Muscle layer of duodenum (tissue), 2 donors: ENCODE measurements around the gene ZNF462.

Source experiments
- H3K27ac ChIP-seq: one replicate; pipeline ENCODE4 v1.7.0; 2013; ENCODE audit warnings: mild to moderate bottlenecking, low read length
- H3K27me3 ChIP-seq: one replicate; pipeline ENCODE4 v1.7.0; 2013; ENCODE audit warnings: low read depth, mild to moderate bottlenecking, control low read depth, low read length
- H3K36me3 ChIP-seq, 2 donors: one replicate each; pipeline ENCODE4 v1.7.0; 2013; ENCODE audit warnings: low read length in 2 of 2, control low read depth in 1 of 2, mild to moderate bottlenecking in 1 of 2; ENCODE audit not compliant: insufficient read depth in 2 of 2, control insufficient read depth in 1 of 2
- H3K4me1 ChIP-seq, 2 donors: one replicate each; pipeline ENCODE4 v1.7.0; 2013; ENCODE audit warnings: low read length in 2 of 2, mild to moderate bottlenecking in 2 of 2, control low read depth in 1 of 2, moderate library complexity in 1 of 2; ENCODE audit not compliant: insufficient read depth in 2 of 2, control insufficient read depth in 1 of 2
- H3K4me3 ChIP-seq, 2 donors: one replicate each; pipeline ENCODE4 v1.7.0; 2013; ENCODE audit warnings: low read length in 2 of 2, low read depth in 1 of 2, mild to moderate bottlenecking in 1 of 2
- H3K9me3 ChIP-seq, 2 donors: one replicate each; pipeline ENCODE4 v1.7.0; 2013; ENCODE audit warnings: low read length in 2 of 2, control low read depth in 1 of 2, mild to moderate bottlenecking in 1 of 2; ENCODE audit not compliant: control insufficient read depth in 1 of 2
- donor health status: healthy.

ZNF462 gene

GRCh38 chr9:107024193-107024592, 161.2 kb downstream of the ZNF462 start:
- Histone ChIP-seq H3K4me3 (no peak overlapping the region), H3K4me1 (peaks cover 0 to 13% of the 10 kb centered on the region in 2 donors), H3K9me3 (no peaks in the 10 kb centered on the region), H3K27me3 (no peaks in the 10 kb centered on the region), H3K36me3 (no peaks in the 10 kb centered on the region), H3K27ac (no peak overlapping the region)

- Histone ChIP-seq H3K27me3 (no peaks in the 10 kb centered on the region), H3K36me3 (no peaks in the 10 kb centered on the region)
Observed at GRCh38 chr9:107025260-107026035, 162.5 kb downstream of the ZNF462 start.

GRCh38 chr9:107029146-107029545, 166.2 kb downstream of the ZNF462 start:
- Histone ChIP-seq H3K36me3 (no peaks in the 10 kb centered on the region), H3K9me3 (no peaks in the 10 kb centered on the region), H3K4me1 (no peaks in the 10 kb centered on the region), H3K27ac (no peak overlapping the region), H3K4me3 (no peak overlapping the region), H3K27me3 (no peaks in the 10 kb centered on the region)

More at GRCh38 chr9:107025260-107026035, 162.5 kb downstream of the ZNF462 start:
- no peak overlapping the region for H3K4me3 ChIP-seq
- H3K4me1 ChIP-seq: peaks cover 0 to 5% of the 10 kb centered on the region in 2 donors
- no peaks in the 10 kb centered on the region for H3K9me3 ChIP-seq
- H3K27ac ChIP-seq: no peak overlapping the region

GRCh38 chr9:107033966-107034365, 171.0 kb downstream of the ZNF462 start:
- Histone ChIP-seq H3K4me3 (no peak overlapping the region), H3K27ac (no peak overlapping the region), H3K4me1 (no peaks in the 10 kb centered on the region), H3K9me3 (no peaks in the 10 kb centered on the region), H3K27me3 (no peaks in the 10 kb centered on the region), H3K36me3 (no peaks in the 10 kb centered on the region)

- H3K4me1 ChIP-seq: no peaks in the 10 kb centered on the region
- H3K9me3 ChIP-seq: no peaks in the 10 kb centered on the region
- H3K27me3 ChIP-seq: no peaks in the 10 kb centered on the region
- no peak overlapping the region for H3K4me3 ChIP-seq
- H3K27ac ChIP-seq: no peak overlapping the region
- H3K36me3 ChIP-seq: no peaks in the 10 kb centered on the region
Observed at GRCh38 chr9:107034831-107035230, 171.9 kb downstream of the ZNF462 start.

- no peaks in the 10 kb centered on the region for H3K9me3 ChIP-seq
- H3K36me3 ChIP-seq: no peaks in the 10 kb centered on the region
- no peak overlapping the region for H3K4me3 ChIP-seq
- no peaks in the 10 kb centered on the region for H3K4me1 ChIP-seq
- H3K27ac ChIP-seq: no peak overlapping the region
- no peaks in the 10 kb centered on the region for H3K27me3 ChIP-seq
Observed at GRCh38 chr9:107036367-107036766, 173.4 kb downstream of the ZNF462 start.

GRCh38 chr9:107039542-107039941, 176.6 kb downstream of the ZNF462 start:
- Histone ChIP-seq H3K36me3 (no peaks in the 10 kb centered on the region), H3K4me3 (no peak overlapping the region), H3K27me3 (no peaks in the 10 kb centered on the region), H3K9me3 (no peaks in the 10 kb centered on the region), H3K27ac (no peak overlapping the region), H3K4me1 (no peaks in the 10 kb centered on the region)

- H3K4me3 ChIP-seq: no peak overlapping the region
- H3K27ac ChIP-seq: no peak overlapping the region
- H3K36me3 ChIP-seq: no peaks in the 10 kb centered on the region
- H3K9me3 ChIP-seq: no peaks in the 10 kb centered on the region
- H3K27me3 ChIP-seq: no peaks in the 10 kb centered on the region
- H3K4me1 ChIP-seq: no peaks in the 10 kb centered on the region
Observed at GRCh38 chr9:107042606-107043005, 179.6 kb downstream of the ZNF462 start.

- Histone ChIP-seq H3K27me3 (no peaks in the 10 kb centered on the region), H3K4me1 (no peaks in the 10 kb centered on the region), H3K27ac (no peak overlapping the region), H3K4me3 (no peak overlapping the region), H3K9me3 (no peaks in the 10 kb centered on the region), H3K36me3 (no peaks in the 10 kb centered on the region)
Observed at GRCh38 chr9:107043886-107044285, 180.9 kb downstream of the ZNF462 start.

- no peaks in the 10 kb centered on the region for H3K9me3 ChIP-seq
- no peak overlapping the region for H3K4me3 ChIP-seq
- no peaks in the 10 kb centered on the region for H3K36me3 ChIP-seq
- H3K4me1 ChIP-seq: no peaks in the 10 kb centered on the region
- no peaks in the 10 kb centered on the region for H3K27me3 ChIP-seq
- no peak overlapping the region for H3K27ac ChIP-seq
Observed at GRCh38 chr9:107044872-107045271, 181.9 kb downstream of the ZNF462 start.

- Histone ChIP-seq H3K36me3 (no peaks in the 10 kb centered on the region), H3K4me3 (no peak overlapping the region), H3K27ac (no peak overlapping the region), H3K4me1 (no peaks in the 10 kb centered on the region), H3K27me3 (no peaks in the 10 kb centered on the region), H3K9me3 (no peaks in the 10 kb centered on the region)
Observed at GRCh38 chr9:107046692-107047091, 183.7 kb downstream of the ZNF462 start.
